HL-60 (cell line): ENCODE data around the gene OAS2.

Source experiments
- CTCF ChIP-seq: IDR thresholded peaks from one replicate; pipeline ENCODE4 v1.5.1; 2011; ENCODE audit warnings: low read length, control low read depth, inconsistent platforms; ENCODE audit not compliant: insufficient read depth
- GABPA ChIP-seq: IDR thresholded peaks from 2 replicates; pipeline ENCODE4 v1.6.1; 2012; ENCODE audit warnings: low read depth
- POLR2AphosphoS5 ChIP-seq: IDR thresholded peaks from 2 replicates; pipeline ENCODE4 v1.6.1; 2012; ENCODE audit warnings: low read depth
- REST ChIP-seq: IDR thresholded peaks from 2 replicates; pipeline ENCODE4 v1.6.1; 2012; ENCODE audit warnings: low read depth; ENCODE audit not compliant: insufficient replicate concordance

- no peak for TF ChIP-seq CTCF
- TF ChIP-seq REST = no peak
- TF ChIP-seq POLR2AphosphoS5 = no peak
- no peak for TF ChIP-seq GABPA
These were observed 3.4 kb upstream of the OAS2 start for GRCh38 chr12:112974904-112975303.
